Midbrain (tissue), 1 donor: ENCODE results near the gene TREX2.
"Not testable (repeated sequence)": the region's sequence is repeated elsewhere in the genome, so short reads cannot be mapped to it uniquely, and the experiment has no call there.

Source experiments
- DNase-seq: peaks from one replicate; lab custom pipeline; 2025; lab: John Stamatoyannopoulos, UW

The TREX2 gene

GRCh38 chrX:153408221-153408721 lies 37.6 kb downstream of the TREX2 start:
- DNase-seq = no peak

- no peak for DNase-seq
Measured at GRCh38 chrX:153407736-153408135, 38.1 kb downstream of the TREX2 start.

- no peak for DNase-seq
Measured at GRCh38 chrX:153406903-153407302, 39.0 kb downstream of the TREX2 start.

GRCh38 chrX:153406011-153406410 lies 39.8 kb downstream of the TREX2 start:
- no peak for DNase-seq

- DNase-seq = no peak
Measured at GRCh38 chrX:153405426-153405825, 40.4 kb downstream of the TREX2 start.

GRCh38 chrX:153404333-153404732 lies 41.5 kb downstream of the TREX2 start:
- DNase-seq = not testable (repeated sequence)

GRCh38 chrX:153401133-153401764 lies 44.6 kb downstream of the TREX2 start, which contains the start of gene PNMA6E:
TSS of gene PNMA6E (minus strand) at chrX:153401350. CDS start at chrX:153398849, 2,501 bp downstream.
- no peak for DNase-seq

- no peak for DNase-seq
Measured at GRCh38 chrX:153400146-153401132, 45.4 kb downstream of the TREX2 start.

GRCh38 chrX:153398275-153398960 lies 47.4 kb downstream of the TREX2 start:
- no peak for DNase-seq

GRCh38 chrX:153397256-153397960 lies 48.4 kb downstream of the TREX2 start:
- DNase-seq = no peak

- DNase-seq = no peak
Measured at GRCh38 chrX:153396320-153397195, 49.3 kb downstream of the TREX2 start.

- no peak for DNase-seq
Measured at GRCh38 chrX:153395613-153396319, 50.1 kb downstream of the TREX2 start.

GRCh38 chrX:153394612-153395011 lies 51.2 kb downstream of the TREX2 start:
- DNase-seq = no peak
